ENCODE results near the gene TTC23.

Gene TTC23

DNA sequence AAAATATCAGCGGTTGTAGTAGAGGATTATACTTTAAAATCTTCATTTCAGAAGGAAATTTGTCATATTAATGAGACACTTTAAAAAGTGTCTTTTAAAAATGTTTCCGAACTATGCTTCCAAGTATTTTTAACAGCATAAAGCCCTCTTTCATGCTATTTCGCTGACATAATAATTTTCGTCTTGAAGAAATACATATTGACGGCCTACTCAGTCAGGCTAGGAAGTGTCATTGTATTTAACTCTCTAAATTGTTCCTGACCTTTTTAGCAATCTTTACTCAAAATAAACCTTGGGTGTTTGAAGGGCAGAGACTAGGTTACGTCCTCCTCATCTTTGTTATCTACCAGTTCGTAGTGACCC is 1.1 kb upstream of the TTC23 start:
- no peak for DNase-seq (ENCODE audit: low read depth)
- TF ChIP-seq, protein P1, sequence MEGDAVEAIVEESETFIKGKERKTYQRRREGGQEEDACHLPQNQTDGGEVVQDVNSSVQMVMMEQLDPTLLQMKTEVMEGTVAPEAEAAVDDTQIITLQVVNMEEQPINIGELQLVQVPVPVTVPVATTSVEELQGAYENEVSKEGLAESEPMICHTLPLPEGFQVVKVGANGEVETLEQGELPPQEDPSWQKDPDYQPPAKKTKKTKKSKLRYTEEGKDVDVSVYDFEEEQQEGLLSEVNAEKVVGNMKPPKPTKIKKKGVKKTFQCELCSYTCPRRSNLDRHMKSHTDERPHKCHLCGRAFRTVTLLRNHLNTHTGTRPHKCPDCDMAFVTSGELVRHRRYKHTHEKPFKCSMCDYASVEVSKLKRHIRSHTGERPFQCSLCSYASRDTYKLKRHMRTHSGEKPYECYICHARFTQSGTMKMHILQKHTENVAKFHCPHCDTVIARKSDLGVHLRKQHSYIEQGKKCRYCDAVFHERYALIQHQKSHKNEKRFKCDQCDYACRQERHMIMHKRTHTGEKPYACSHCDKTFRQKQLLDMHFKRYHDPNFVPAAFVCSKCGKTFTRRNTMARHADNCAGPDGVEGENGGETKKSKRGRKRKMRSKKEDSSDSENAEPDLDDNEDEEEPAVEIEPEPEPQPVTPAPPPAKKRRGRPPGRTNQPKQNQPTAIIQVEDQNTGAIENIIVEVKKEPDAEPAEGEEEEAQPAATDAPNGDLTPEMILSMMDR (IDR thresholded peaks at IDR 0.05; ENCODE audit: control insufficient read depth, insufficient read depth, low read depth, low read length, missing control alignments): no peak
- peak overlapping the region; percentile 61 for H3K4me3 ChIP-seq (ENCODE audit: control insufficient read depth, low read depth, low read length)

DNA sequence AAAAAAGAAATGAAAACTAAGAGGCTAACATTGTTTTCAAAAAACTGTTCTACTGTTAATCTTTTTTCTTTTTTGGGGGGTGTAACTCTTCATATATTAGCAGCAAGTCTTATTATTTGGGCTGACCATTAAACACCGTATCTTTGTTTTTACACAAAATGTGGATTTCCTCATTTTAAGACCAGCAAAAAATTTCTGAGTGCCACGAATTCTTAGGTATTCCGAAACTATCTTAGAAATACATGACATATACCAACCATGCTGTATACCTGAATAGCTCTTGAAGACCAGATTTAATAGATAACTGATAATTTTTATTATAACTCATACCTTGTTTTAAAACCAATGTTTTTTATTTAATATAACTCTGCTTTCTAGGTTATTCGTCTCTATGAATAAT is 620 bp upstream of the TTC23 start:
- no peak overlapping the region; the same call in none of the 2 replicates for H3K4me3 ChIP-seq (ENCODE audit: control insufficient read depth, low read depth, low read length)
- TF ChIP-seq, protein P1 (IDR thresholded peaks at IDR 0.05; ENCODE audit: control insufficient read depth, insufficient read depth, low read depth, low read length, missing control alignments): no peak
- DNase-seq (ENCODE audit: low read depth): no peak

DNA sequence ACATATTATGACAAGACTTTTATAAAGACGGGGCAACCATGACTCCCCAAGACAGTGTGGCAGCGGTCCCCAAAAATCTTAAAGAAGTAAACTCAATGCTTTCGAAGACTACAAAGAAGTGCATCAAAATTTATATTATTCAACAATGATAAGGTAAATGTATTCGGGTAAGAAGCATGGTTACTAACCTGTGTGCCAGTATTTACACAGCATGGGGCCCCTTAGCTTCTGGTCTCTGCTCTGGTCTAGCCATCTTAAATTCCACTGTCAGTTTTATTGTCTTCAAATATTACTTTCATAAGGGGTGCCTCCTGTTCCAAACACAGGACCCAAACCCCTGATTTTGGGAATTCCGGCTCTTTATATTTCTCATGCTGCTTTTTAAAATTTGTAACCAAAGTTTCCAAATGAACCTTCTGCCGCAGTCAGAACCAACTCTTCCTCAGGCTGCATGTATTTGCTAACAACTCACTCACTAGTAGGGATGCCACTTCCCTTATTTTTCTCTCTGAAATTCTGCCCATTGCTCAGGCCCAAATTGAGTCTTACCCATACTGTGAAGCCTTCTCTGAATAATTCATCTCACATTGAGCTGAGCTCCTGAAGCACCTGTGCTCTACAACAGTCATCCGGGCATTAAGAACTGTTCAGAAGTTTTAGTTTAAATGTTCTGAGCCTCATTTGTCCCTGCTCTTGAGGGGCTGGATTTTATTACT is 1.2 kb downstream of the TTC23 start:
- TF ChIP-seq, protein P1 (IDR thresholded peaks at IDR 0.05; ENCODE audit: control insufficient read depth, insufficient read depth, low read depth, low read length, missing control alignments): no peak
- no peak for DNase-seq (ENCODE audit: low read depth)
- H3K4me3 ChIP-seq (ENCODE audit: control insufficient read depth, low read depth, low read length): peak overlapping the region; percentile 67

DNA sequence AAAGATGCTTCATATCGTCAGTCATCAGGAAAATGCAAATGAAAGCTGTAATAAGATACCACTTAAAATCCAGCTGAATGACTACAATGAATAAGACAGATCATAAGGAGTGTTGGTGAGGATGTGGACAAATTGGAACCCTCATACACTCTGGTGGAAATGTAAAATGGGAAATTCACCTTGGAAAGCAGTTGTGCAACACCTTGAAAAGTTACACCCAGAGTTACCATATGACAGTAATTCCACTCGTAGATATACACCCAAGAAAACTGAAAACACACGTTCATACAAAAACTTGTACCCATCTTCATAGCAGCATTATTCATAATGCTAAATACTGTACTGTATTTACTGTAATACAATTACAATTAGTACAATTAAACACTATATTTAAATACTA is 2.3 kb downstream of the TTC23 start:
- no peak for DNase-seq (ENCODE audit: low read depth)
- H3K4me3 ChIP-seq (ENCODE audit: control insufficient read depth, low read depth, low read length): no peak overlapping the region
- TF ChIP-seq, protein P1 (IDR thresholded peaks at IDR 0.05; ENCODE audit: control insufficient read depth, insufficient read depth, low read depth, low read length, missing control alignments): no peak

DNA sequence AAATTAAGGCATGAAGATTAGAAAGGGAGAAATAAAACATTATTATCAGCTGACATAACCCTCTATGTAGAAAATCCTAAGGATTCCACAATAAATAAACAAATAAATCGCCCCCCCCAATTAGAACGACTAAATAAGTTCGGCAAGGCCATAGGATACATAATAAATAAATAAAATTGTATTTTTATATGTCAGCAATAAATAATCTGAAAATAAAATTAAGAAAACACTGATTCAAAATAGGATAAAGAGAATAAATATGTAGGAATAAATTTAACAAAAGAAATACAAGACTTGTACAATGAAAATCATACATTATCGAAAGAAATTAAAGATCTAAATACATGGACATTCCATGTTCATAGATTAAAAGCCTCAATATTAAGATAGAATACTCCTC is 5.1 kb downstream of the TTC23 start:
- TF ChIP-seq, protein P1 (IDR thresholded peaks at IDR 0.05; ENCODE audit: control insufficient read depth, insufficient read depth, low read depth, low read length, missing control alignments): no peak
- H3K4me3 ChIP-seq (ENCODE audit: control insufficient read depth, low read depth, low read length): no peak overlapping the region
- DNase-seq (ENCODE audit: low read depth): no peak

DNA sequence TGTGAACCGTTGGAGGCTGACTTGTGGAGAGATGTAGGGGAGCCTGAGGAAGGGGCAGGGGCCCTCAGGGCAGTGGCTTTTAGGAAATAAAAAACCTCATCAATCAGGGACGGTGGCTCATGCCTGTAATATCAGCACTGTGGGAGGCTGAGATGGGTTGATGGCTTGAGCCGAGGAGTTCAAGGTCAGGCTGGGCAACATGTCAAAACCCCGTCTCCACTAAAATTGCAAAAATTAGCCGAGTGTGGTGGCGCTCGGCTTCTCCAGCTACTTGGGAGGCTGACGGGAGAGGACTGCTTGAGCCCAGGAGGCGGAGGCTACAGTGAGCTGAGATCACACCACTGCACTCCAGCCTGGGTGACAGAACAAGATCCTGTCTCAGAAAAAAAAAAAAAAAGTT is 7.6 kb downstream of the TTC23 start:
- H3K4me3 ChIP-seq (ENCODE audit: control insufficient read depth, low read depth, low read length): no peak overlapping the region
- DNase-seq (ENCODE audit: low read depth): no peak
- TF ChIP-seq, protein P1 (IDR thresholded peaks at IDR 0.05; ENCODE audit: control insufficient read depth, insufficient read depth, low read depth, low read length, missing control alignments): no peak
